Embryonic facial prominence (tissue), 1 donor: ENCODE data around the gene SLC25A22.
A peak's percentile ranks its signal among the peaks of the same experiment; 100 is the strongest.

Experiments
- DNase-seq: peaks from one replicate; pipeline ENCODE4 v3.0.0-alpha.2; 2016; ENCODE audit errors: extremely low spot score

Gene SLC25A22

DNA sequence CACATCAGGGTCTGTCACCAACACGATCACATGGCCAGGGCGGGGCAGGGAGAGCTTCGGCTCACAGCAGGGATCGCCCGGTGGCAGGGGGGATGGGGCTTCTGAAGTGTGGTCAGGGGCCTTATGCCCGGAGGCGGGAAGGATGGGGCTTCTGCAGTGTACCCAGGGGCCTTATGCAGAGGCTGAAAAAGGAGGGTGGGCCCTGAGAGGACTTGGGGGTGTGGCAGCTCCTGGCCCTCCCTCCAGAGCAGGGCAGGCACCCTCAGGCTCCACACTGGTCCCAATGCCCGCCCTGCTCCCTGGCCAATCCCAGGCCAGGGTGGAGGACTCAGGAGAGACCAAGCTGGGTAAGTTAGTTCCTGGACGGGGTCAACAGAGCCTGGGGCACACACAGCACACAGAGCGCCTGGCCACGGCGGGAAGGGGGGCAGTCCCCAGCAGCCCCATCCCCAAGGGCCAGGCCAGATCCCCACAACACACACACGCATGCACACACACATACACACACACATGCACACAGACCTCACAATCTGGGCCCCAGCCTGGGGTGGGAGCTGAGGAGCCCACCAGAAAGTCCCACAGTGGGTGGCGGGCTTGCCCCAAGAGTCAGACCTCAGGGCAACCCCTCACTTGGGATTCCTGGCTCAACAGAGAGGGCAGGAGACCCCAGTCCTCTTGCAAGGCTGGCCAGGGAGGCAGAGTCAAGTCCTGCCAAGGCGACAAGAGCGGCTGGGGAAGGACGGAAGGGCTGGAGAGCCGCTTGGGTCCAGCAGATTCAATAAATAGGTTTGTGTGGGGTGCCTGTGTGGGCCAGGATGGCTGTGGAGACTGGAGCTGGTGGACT, 7.1 kb downstream of the SLC25A22 start:
- no peak for DNase-seq

DNA sequence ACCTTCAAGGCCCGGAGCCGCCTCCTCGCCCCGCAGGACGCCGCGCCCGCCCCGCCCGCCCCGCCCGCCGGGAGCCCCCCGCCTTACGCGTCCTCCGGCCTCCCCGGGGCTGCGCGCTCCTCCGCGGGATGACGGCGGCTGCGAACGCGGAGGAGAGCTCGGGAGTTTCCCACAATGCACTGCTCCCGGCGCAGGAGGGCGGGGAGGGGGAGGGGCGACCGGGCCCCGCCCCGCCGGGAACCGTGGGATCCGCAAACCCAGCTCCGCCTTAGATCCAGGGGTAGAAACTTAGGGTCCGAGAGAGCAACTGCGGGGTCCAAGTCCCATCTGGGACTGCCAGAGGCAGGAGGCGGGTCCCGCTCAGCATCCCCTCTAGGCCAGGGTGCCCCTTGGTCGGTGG, 8.1 kb downstream of the SLC25A22 start, which contains the start of gene CEND1:
CEND1 (minus strand) TSS at position 148 of the 400 bp plus-strand sequence. CDS start 1,514 bp downstream, outside the sequence.
- DNase-seq, result no peak

DNA sequence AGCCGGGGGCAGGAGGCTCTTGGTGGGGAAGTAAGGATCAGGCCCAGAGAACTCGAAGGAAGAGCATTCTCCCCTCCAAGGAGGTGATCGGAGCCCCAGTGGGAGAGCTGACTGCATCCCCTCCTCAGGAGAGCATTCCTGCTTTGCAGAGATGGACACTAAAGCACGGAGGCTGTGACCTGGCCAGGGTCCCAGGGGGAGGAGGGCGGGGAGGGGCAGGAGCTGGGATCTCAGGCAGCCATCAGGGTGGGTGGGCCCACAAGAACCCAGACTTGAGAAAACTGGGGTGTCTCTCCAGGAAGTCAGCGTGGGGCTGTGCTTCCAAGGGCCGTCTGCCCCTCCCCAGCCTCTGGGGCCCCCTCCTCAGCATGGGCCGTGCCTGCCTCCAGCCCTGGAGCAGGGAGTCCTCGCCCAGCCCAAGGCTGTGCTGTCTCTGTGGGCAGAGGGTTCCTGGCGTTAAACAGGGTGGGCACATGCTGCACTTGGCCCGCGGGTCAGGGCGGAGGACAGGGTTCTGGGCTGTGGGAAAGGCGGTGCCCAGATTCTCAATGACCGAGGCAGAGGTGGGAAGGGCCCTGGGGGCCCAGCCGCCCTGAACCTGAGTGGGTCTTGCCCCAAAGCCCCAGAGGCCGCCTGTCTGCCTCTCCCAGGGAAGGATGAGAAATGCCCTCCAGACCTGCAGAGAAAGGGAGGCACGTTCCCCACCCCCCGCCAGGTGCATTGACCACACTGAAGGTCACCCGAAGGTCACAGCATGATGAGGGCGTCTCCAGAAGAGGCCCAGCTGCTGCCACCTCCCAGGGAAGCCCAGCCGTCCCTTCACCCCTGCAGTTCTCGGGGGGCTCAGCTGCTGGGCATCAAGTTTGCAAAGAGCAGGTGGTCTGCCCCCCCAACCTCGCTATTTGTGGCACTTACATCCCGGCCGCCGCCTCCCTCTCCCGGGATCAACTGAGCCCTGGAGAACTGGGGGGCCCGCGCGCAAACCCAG, 8.8 kb downstream of the SLC25A22 start:
- DNase-seq, result no peak

DNA sequence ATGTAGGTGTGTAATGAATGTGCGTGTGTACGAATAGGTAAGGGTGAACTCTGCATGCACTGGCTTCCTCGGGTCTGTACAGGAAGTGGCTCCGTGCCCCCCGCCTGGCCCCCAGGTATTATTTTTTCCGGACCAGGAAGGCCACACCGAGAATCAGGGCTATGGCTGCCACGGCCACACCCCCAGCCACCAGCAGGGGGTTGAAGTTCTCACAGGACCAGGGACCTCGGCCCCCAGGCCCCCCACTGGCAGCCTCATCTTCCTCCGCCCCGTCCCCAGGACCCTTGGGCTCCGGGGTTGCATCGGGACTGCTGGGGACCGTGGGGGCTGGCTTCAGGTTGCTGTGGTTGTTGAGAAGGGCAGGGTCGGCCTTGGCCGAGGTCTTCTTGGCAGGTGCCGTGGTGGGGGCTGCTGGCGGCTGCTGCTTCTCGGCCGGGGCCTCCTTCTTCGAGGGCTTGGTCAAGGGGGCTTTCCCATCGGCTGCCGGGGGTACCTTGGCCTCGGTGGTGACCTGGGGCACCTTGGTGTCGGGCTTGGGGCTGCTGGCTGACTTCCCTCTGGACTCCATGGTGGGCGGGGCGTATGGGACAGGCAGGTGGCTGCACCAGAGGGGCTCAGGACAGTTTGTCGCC, 10.0 kb downstream of the SLC25A22 start:
- DNase-seq, result no peak

DNA sequence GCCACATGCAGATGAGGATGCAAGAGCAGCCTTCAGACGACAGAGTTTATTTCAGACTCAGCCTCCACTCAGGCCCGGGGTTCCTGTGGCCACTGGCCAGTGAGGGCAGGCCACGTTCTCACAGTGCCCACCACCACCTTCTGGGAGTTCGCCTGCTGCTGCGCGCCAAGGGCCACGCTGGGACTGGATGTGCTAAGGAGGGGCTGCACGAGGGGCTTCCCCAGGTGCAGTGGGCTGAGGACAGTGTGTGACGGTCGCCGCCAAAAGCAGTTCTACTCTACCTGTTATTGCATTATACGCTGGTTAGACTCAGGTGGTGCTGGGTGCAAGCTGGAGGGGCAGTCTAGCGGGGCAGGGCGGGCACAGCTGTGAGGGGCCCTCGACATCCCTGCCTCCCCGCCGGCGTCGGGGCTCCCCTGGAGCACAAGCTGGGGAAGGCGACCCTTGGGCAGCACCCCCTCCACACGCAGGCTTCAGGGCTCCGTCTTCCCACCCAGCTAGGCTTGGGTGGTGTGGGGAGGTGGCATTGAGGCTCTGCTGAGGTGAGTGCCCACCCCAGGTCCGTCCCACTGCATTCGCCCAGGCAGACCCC, 10.9 kb downstream of the SLC25A22 start:
- DNase-seq, result no peak

DNA sequence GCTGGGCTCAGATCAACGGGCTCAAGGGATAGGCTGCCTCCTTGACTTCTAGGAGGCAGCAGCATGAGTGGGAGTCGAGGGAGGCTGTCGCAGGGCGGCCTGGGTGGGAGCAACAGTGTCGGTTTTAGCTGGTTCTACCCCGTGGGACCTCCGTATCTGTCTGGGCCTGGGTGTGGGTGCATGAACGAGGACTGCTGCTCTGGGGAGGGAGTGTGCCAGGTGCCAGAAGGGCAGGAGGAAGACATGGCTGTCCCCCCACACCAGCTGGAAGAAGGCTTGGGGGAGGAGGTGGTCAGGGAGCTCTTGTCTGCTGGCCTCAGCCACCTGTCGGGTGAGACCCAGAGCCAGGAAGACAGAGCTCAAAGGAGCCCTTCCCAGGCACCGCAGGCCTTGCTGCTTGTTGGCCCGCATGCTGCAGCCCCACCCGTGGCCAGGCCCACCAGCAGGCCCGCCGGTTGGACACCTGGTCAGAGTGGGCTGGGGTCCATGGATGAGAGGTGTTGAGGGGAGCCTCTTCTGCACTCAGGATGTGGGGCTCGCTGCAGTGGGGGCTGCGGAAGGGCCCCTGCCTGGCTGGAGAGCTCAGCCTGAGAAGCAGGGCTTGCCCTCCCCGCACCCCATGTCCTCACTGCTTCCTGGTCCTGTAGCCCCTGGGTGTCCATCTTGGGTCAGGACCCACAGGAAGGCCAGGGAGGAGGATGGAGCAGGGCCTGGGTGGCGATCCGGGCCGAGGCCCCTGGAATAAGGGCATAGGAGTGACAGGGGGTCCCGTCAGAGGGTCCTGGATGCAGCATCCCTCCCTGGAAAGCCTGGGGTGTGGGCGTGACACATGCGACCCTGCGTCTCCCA, 11.6 kb downstream of the SLC25A22 start:
- no peak for DNase-seq

DNA sequence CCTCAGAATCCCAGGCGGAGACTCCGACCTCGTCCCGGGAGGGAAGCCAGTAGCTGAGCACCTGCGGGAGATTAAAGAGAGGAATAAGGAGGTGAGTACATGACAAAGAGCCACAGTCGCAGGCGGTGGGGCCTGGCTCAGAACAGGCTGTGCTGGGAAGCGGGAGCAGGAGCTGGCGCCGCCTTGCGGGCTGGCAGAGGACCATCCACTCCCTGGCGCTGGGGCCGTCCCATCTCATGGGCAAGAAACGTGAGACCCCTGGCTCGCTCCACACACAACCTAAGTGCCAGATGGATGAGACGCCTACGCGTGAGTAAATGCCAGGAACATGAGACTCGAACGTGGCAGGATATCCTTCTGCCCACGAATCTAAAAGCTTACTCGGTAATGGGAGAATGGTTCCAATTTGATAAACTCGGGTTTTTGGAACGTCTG, 14.5 kb downstream of the SLC25A22 start:
- peak; percentile 71 for DNase-seq

DNA sequence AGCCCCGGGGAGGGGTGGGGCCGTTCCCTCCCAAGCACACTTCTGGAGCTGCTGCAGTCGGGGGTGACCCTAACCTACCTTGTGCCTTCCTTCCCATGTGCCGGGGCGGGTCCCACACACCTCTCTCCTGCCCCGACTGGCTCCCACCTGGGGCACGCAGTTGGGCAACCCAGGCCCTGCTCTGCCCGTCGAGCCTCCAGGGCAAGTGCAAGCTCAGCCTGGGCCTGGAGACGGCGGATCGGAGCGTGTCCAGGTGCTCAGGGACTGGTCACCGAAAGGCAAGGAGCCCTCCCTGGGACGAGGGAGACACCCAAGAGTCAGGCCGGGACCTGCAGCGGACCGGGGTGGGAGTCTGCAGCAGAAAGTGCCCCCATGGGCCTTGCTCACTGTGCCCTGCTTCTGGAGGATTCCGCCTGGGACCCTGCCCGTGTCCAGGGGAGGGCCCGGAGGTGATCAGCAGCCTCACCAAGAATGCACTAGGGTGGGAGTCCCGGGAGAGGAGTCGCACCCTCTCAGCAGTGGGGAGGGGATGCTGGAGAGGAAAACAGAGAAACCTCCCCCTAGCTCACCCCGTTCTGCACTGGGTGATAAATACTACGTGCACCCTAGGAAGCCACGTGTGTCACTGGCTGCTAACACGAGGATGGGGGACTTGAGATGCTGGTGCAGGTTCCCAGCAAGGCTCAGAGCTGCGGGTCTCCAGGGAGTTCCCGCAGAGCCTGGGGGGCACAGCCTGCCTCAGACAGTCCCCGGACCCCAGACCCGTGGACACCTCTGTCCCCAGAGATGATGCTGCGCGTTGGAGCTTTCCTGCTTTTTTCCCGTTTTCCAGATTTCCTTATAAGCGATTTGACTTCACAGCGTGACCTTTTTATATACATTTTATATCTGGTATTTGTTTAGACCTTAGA, 15.6 kb downstream of the SLC25A22 start:
- DNase-seq, result no peak

DNA sequence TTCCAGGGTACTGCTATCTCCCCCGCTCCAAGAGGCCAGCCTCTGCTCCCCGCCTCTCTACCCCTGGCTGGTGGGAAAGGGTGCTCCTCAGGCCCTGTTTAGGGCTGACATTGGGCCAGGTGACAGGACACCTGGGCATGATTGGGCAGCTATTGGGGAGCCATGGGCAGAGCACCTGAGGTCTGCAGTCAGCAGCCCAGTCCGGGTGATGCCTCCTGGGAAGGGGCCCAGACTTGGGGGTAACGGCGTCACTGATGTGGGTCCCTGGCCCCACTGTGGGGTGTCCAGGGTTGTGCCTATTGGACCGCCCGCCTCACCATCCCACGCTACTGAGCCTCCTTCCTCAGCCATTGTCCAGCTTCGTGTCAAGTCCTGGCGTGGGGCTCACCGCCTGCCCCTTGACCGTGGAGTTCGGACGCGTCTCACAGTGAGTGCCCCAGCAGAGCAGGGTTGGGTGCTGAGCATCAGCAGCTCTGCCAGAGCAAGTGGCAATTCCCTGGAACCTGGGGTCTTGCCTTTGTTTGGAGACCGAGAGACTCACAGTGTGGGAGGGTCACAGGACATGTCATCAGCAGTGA, 18.0 kb downstream of the SLC25A22 start:
- DNase-seq, result no peak

DNA sequence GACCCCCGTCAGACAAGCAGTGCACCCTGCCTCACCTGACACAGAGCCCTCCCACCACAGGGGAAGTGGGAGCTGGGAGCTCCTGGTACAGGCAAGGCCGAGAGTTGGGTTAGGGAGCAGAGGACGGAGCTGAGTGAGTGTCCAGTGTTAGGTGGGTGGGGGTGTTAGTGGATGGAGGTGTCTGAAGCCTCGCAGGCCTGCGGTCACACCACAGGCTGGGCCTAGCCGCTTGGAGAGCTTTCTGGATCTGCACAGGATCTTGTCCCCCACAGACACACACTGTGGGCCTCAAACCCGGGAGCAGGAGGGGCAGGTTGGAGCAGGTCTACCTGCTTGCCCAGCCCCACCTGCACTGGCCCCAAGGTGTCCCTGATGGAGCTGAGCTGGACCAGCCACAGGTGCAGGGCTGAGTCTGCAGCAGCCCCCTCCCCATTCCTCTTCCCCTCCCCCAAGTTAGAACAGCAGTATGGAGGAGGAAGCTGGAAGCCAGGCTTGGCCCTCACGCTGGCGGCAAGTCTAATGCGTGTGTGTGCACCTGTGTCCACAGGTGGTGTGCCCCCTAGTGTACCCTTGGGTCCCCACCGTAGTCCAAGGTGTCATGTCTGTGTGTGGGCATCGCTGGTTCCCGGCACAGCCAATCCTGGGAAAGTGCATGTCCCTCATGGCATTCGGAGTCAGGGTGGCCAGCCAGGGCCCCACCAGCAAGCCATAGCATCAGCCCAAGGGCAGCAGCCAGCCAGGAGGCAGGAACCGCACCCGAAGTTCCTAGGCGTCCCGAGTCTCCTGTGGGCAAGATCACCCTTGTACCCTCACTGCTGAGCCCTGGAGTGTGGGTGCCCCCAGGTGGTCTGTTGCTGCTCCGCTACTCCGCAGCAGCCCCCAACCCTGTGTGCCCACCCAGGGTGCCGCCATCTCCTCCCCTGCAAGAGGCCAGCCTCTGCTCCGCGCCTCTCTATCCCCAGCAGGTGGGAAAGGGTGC, 18.8 kb downstream of the SLC25A22 start:
- no peak for DNase-seq

DNA sequence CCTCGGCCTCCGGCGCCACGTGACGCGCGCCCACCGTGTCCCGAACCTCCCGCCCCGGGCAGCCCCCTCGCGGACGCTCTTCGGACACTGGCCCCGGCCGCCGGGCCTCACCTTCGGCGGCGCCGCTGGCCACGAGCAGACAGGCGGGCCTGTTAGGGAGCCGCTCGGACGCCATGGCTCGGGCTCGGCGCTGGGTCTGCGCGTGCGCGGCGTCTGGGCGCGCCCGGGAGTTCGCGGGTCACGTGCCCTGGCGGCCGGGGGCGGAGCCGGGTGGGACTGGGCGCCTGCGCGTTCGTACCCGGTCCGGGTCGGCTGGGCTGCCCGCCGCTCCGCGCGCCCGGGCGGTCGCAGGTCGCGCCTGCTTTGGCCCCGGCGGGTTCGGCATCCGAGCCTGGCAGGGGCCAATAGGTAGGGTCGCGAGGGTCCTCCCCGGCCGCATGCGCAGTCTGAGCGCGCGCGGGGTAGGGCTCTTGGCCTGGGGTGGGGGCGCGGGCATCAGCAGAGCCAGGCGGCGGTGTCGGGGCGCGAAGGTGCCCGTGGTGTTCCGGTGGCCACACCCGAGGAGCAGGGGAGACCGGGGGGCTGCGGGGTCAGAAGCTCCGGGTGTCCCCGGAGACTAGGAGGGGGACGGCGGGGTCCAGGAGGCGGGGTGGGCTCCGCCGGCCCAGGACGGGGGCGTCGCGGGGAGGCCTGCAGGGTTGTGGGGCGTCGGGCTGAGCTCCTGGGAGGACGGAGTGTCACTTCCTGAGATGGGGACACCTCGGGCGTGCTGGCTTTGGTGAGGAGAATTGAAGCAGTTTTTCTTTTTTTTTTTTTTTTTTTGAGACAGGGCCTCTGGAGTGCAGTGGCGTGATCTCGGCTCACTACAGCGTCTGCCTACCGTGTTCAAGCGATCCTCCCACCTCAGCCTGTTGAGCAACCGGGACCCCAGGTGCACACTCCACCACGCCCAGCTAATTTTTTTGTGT, 20.5 kb downstream of the SLC25A22 start, which contains the start of gene GATD1:
GATD1 (minus strand) TSS at position 200 of the 968 bp plus-strand sequence; CDS start at position 175, 25 bp downstream.
- peak; percentile 79 for DNase-seq

DNA sequence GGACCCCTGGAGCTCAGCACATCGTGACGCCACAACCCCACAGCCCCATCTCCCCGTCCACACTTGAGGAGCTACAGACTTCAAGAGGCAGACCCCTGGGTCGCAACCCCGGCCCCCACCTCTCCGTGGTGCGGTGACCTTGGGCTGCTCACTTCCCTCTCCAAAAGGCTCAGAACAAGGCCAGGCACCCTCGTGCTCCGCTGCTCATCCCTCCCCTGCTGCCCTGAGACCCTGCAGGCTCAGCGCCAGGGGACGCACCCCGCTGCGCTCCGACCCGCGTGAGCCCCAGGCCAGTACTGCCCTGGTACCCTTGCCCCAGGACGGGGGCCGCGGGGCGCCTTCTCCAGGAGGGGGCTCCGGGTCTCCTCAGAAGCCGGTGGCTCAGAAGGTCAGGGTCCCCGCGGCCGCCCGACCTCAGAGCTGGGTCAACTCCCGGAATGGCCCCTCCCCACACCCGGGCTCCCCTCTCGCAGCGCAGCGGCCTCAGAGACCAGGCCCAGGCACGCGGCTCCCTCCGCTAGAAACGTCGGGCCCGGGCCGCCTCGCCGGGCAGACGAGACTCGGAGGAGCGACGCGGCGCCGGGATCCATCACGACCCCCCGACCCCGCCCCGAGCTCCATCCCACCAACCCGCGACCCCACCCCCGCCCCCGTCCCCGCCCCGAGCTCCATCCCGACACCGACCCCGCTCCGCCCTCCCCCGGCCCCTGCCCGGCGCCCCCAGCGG, 21.4 kb downstream of the SLC25A22 start:
- DNase-seq, result no peak

DNA sequence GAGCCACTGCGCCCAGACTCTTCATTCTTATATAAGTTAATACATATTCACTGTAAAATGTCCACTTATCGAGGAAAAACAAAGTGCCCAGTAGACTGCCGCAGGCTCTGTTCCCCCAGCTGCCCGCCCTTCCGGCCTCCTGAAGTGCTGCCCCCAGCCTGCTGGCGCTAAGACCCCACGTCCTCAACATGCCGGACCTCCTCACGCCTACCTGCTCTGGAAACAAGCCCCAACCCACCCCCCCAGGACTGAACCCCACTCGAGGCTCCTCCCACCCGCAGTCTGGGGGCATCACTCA, 21.9 kb downstream of the SLC25A22 start:
- no peak for DNase-seq

DNA sequence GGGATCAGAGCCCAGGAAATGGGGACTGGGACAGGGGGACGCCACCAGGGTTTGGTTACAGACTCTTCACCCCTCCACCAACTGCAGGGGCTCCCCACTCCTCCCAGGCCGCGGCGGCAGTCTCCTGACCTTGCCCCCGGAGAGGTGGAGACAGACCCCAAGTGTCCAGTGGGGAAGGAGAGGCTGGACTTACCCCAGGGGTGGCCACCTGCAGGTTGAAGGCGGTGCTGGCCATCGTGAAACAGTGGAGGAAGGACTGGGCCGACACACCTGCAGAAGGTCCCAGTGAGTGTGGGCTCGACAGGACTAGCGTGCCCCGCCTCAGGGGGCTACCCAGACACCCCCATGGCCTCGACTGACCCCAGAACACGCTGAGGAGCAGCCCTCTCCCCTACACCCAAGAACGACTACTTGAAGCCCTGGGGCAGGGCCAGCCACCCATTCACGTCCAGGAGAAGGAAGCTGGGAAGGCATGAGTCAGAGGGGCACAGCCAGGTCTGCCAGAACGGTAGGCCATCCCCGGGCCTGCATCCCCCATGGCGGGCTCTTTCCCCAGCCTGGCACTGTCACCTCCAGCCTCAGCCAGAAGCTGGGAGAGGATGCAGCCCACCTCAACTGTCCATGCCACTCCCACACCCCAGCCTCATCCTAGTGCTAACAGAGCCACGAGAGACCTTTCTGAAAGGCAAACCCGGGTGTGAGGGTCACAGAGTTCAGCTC, 23.0 kb downstream of the SLC25A22 start:
- DNase-seq, result no peak

DNA sequence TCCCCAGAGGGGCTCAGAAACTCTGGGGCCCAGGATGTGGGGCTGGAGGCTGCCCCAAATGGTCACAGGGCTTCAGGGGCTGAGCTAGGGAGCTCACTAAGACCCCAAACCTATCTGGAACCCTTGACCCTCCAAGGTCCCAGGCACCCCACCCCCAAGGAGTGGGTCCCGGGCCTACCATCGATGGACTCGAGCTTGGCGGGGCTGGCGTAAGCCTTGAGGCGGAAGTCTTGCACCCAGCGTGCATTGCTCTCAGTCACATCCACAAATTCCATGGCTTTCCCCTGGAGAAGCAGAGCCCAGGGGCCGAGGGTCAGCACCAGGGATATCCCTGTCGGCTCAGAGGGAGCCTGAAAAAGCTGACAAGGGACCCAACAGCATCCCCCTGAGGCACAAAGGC, 24.3 kb downstream of the SLC25A22 start:
- no peak for DNase-seq
